Measurements from ENCODE around the gene AGTR1. TPM values are rescaled to one million over a fixed set of nuclear protein-coding genes. Genes with fewer than 3 reads are reported as not detected.

The AGTR1 gene
- total RNA-seq, 1 donor = 0.43 TPM

DNA sequence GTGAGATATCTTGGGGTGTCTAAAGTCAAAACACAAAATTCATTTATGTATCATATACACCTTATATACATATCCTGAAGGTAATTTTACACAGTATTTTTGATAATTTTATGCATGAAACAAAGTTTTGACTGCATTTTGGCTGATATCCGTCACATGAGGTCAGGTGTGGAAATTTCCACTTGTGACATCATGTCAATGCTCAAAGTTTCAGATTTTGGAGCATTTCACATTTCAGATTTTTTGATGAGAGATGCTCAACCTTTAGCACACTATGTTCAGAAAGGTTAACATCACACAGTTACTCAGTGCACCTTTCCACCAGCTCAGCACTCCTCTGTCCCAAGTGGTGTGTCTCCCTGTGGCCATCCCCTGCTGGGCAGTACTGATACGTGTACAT is 92.2 kb downstream of the AGTR1 start:
- H3K4me3 ChIP-seq (ENCODE audit: low read depth, low read length) = no peak overlapping the region
- DNase-seq (ENCODE audit: low read depth) = no peak
- TF ChIP-seq, protein P1, sequence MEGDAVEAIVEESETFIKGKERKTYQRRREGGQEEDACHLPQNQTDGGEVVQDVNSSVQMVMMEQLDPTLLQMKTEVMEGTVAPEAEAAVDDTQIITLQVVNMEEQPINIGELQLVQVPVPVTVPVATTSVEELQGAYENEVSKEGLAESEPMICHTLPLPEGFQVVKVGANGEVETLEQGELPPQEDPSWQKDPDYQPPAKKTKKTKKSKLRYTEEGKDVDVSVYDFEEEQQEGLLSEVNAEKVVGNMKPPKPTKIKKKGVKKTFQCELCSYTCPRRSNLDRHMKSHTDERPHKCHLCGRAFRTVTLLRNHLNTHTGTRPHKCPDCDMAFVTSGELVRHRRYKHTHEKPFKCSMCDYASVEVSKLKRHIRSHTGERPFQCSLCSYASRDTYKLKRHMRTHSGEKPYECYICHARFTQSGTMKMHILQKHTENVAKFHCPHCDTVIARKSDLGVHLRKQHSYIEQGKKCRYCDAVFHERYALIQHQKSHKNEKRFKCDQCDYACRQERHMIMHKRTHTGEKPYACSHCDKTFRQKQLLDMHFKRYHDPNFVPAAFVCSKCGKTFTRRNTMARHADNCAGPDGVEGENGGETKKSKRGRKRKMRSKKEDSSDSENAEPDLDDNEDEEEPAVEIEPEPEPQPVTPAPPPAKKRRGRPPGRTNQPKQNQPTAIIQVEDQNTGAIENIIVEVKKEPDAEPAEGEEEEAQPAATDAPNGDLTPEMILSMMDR (IDR thresholded peaks at IDR 0.05; ENCODE audit: insufficient read depth, low read depth, low read length) = no peak

DNA sequence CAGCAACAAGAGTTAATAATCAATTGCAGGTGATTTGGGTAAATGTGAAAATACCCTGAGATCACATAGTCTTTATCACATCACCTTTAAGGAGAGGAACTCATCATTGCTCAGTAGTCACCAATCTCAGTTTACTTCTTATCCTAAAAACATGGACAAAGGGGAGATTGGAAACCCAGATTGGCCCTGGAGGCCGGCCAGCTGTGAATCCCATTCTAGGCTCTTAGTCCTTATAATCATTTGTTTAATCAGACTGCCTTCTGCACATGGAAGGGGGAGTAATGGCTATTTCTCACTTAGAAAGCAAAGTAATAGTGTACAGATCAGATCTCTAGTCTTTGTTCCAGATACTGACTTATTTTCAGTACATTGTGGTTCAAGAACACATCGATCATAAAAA is 92.7 kb downstream of the AGTR1 start:
- TF ChIP-seq, protein P1 (IDR thresholded peaks at IDR 0.05; ENCODE audit: insufficient read depth, low read depth, low read length) = no peak
- H3K4me3 ChIP-seq (ENCODE audit: low read depth, low read length) = no peak overlapping the region
- DNase-seq (ENCODE audit: low read depth) = no peak

DNA sequence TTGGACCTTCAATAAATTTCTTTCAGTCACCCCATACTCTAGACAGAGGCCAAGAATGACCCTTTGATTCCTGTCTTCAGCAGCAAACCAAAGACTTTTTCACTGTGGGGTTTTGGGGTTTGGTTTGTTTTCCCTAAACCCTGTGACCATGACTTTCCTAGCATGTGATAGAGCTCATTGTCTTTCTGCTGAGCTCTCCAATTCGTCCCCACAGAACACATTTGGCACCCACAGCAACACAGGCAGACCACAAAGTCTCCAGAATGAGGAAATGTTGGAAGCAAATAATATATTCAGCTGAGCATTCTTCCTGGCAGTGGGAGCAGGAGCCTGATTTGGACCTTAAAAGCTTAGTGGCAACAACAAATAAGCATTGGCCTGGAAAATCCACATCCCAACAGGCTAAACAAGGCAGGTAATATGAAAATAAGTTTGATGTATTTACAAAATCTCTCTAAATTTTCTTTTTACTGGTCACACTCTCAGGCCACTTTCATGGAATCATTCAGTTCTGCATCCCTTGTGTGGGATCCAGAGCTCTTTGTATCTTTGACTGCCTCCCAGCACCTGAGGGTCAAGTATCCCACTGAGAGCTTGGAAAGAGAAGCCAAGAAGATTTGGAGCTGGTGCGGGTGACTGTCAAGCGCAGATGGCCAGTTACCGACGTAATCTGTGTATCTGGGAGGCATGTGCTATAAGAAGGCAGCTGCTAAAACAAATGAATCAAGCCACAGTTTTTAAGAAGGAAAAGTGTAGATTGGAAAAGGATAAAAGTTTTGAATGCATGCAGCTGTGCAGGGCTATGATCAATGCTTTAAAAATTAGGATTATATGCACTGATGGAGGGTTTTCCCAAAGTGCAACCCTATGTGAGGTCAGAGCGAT is 93.4 kb downstream of the AGTR1 start:
- TF ChIP-seq, protein P1 (IDR thresholded peaks at IDR 0.05; ENCODE audit: insufficient read depth, low read depth, low read length) = no peak
- DNase-seq (ENCODE audit: low read depth) = peak; percentile 7
- H3K4me3 ChIP-seq (ENCODE audit: low read depth, low read length) = no peak overlapping the region

DNA sequence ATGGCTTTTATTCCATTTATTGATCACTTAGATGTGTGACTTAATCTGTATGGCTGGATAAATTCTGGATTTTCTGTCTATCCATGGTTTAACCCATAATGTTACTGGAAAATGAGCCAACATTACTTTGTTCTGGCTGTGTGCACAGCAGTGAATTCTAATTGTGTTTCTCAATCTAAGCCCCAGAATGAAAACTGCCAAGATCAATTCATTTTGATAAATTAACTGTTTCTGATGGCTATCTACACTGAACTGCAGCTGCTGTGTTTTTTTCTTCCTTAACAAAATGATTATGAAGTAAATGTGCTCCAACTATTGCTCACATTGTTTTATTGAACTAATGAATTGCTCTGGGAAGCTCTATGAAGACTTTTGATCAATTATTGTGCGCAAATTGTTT is 94.2 kb downstream of the AGTR1 start:
- DNase-seq (ENCODE audit: low read depth) = no peak

DNA sequence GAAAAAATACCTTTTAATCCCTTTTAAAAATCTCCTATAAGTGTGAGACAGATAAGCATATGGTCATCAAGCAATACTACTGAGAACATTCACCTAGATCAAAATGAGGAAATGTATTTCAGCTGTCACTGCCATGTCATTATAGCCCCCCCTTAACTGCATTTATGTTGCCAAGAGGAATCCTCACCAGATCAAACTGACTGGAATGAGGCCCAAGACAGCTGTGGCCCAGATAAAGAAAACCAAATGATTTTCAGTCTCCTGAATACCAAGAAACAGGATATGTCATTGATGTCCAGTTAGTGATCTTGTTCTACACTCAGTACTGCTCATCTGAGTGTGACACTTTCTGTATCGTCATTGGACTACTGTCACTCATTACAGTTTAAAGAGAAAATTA is 94.8 kb downstream of the AGTR1 start:
- TF ChIP-seq, protein P1 (IDR thresholded peaks at IDR 0.05; ENCODE audit: insufficient read depth, low read depth, low read length) = no peak
- no peak overlapping the region for H3K4me3 ChIP-seq (ENCODE audit: low read depth, low read length)
- no peak for DNase-seq (ENCODE audit: low read depth)

More for the DNA sequence above, 94.2 kb downstream of the AGTR1 start:
- TF ChIP-seq, protein P1 (IDR thresholded peaks at IDR 0.05; ENCODE audit: insufficient read depth, low read depth, low read length) = no peak
- no peak overlapping the region for H3K4me3 ChIP-seq (ENCODE audit: low read depth, low read length)

Small RNA genes within 50 kb of the gene (small RNA-seq; reads per million reads assigned to genes)
- gene RPL38P1 = not detected

Other genes with a start within 250 kb of the AGTR1 start
- gene CPB1, start 129.9 kb downstream of the AGTR1 start, total RNA-seq = not detected in 2 replicates
- under 0.01 TPM in 1 of 2 replicates, not detected in the other for gene CPA3, start 167.4 kb downstream of the AGTR1 start, total RNA-seq